Left lung (tissue), 10 donors: ENCODE measurements around the gene SMARCA4. TPM values are rescaled to one million over a fixed set of nuclear protein-coding genes. Genes with fewer than 3 reads are reported as not detected.
A peak's percentile ranks its signal among the peaks of the same experiment; 100 is the strongest.

Experiments used
- ATAC-seq: fragments of 200-7000 bp; cut with Tn5 transposase; one replicate; pipeline ENCODE4 v1.9.1; 2020; ENCODE audit warnings: moderate library complexity
- DNase-seq, 4 donors: peaks; one replicate each; pipeline ENCODE4 v3.0.0-alpha.2; 2013 to 2020
- H3K27ac ChIP-seq, 2 donors: fragments of 200-600 bp; sonication (generic) in 1 of 2; one replicate each; pipeline versions ENCODE4 v1.5.0 to v1.8.0; 2020 to 2021
- H3K27me3 ChIP-seq, 2 donors: fragments of 200-600 bp; sonication (generic) in 1 of 2; one replicate each; pipeline versions ENCODE4 v1.5.0 to v1.8.0; 2020 to 2021
- H3K36me3 ChIP-seq, 2 donors: fragments of 200-600 bp; sonication (generic) in 1 of 2; one replicate each; pipeline versions ENCODE4 v1.5.0 to v1.8.0; 2020 to 2021
- H3K4me1 ChIP-seq, 2 donors: fragments of 200-600 bp; one replicate each; pipeline ENCODE4 v1.8.0; 2021
- H3K4me3 ChIP-seq, 2 donors: fragments of 200-600 bp; sonication (generic) in 1 of 2; one replicate each; pipeline versions ENCODE4 v1.5.0 to v1.8.0; 2020 to 2021; ENCODE audit warnings: mild to moderate bottlenecking in 1 of 2
- H3K9me3 ChIP-seq, 2 donors: fragments of 200-600 bp; sonication (generic) in 1 of 2; one replicate each; pipeline versions ENCODE4 v1.5.0 to v1.8.0; 2020 to 2021
- intact Hi-C, 2 donors: fragments of 100-400 bp; cut with DNase I; formaldehyde crosslinking; loops; one replicate each; pipeline versions ENCODE4 v1.11.2 to v1.14.2; 2022
- polyA plus RNA-seq, 6 donors: library from polyadenylated mRNA; unstranded; fragments of 120-200 nt; gene quantifications; one replicate each; pipeline ENCODE4 v1.2.1, GENCODE V29; 2013; ENCODE audit not compliant: insufficient read length in 6 of 6
- total RNA-seq, 2 donors: library from RNA; stranded (reverse); fragmentation: NEBNext Ultra II Directional; extraction: Animal tissue kit (Norgen Biotek cat#: 25700); gene quantifications; one replicate each; pipeline ENCODE4 v1.2.1, GENCODE V29; 2021
- TF ChIP-seq, protein P1 (sequence below), 2 donors: fragments of 200-600 bp; sonication (generic) in 1 of 2; IDR thresholded peaks; one replicate each; pipeline versions ENCODE4 v1.5.0 to v1.8.0; 2021; ENCODE audit warnings: antibody characterized with exemption in 2 of 2
- donor health status: DM: no; HTN: yes; CAD: no.
- donor health status: DM: no; HTN: no; CAD: no.

Gene SMARCA4
- total and polyA plus RNA-seq, 8 donors, result 98.3 to 168 (median 151) TPM

DNA sequence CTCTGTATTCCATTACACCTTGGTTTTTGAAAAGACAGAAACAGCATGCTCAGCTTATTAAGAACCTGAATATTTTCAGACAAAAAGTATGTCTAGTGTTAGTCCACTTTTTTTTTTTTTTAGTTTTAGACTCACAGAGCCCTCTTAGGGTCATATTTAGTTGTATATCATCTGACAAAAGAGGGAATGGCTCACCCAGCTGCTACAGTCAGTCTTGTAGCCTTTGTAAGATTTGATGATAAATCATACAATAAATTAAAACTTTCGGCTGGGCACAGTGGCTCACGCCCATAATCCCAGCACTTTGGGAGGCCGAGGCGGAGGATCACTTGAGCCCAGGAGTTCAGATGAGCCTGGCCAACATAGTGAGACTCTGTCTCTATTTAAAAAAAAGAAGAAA is 84.7 kb downstream of the SMARCA4 start:
- Histone ChIP-seq H3K9me3 (no peaks in the 10 kb centered on the region), H3K27me3 (no peaks in the 10 kb centered on the region), H3K27ac (no peak overlapping the region), H3K4me3 (no peak overlapping the region), H3K36me3 (peaks cover 0 to 88% of the 10 kb centered on the region in 2 donors), H3K4me1 (peaks cover 0 to 20% of the 10 kb centered on the region in 2 donors)
- DNase-seq, result no peak
- no peak for ATAC-seq
- intact Hi-C loops, result no loop called here
- TF ChIP-seq, protein P1, sequence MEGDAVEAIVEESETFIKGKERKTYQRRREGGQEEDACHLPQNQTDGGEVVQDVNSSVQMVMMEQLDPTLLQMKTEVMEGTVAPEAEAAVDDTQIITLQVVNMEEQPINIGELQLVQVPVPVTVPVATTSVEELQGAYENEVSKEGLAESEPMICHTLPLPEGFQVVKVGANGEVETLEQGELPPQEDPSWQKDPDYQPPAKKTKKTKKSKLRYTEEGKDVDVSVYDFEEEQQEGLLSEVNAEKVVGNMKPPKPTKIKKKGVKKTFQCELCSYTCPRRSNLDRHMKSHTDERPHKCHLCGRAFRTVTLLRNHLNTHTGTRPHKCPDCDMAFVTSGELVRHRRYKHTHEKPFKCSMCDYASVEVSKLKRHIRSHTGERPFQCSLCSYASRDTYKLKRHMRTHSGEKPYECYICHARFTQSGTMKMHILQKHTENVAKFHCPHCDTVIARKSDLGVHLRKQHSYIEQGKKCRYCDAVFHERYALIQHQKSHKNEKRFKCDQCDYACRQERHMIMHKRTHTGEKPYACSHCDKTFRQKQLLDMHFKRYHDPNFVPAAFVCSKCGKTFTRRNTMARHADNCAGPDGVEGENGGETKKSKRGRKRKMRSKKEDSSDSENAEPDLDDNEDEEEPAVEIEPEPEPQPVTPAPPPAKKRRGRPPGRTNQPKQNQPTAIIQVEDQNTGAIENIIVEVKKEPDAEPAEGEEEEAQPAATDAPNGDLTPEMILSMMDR (IDR thresholded peaks at IDR 0.05), result no peak

DNA sequence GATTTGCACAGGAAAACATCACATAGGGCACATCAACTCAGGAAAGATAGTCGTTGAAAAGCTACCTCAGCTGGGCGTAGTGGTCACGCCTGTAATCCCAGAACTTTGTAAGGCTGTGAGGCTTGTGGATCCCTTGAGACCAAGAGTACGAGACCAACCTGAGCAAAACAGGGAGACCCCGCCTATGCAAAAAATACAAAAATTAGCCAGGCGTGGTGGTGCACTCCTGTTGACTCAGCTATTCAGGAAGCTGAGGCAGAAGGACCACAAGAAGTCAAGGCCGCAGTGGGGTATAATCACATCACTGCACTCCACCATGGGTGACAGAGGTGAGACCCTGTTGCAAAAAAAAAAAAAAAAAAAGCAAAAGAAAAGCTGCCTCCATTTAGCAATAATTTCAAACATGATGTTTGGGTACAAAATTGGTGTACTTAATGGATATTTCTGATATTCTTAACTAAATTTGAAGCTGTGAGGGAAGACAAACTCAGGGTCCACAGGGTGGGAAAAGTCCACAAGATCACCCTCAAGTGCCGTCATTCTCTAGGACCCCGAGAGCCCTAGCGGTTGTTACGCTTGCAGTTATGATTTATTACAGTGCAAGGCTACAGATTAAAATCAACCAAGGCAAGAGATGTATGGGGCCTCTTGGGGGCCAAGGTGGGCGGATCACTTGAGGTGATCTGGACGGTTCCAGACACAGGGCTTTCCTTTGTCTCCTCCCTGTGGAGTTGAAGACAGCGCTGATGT is 86.0 kb downstream of the SMARCA4 start:
- intact Hi-C loops, result no loop called here
- H3K36me3 ChIP-seq, result peaks cover 0 to 78% of the 10 kb centered on the region in 2 donors
- TF ChIP-seq, protein P1 (IDR thresholded peaks at IDR 0.05), result no peak
- peaks cover 0 to 20% of the 10 kb centered on the region in 2 donors for H3K4me1 ChIP-seq
- no peak for ATAC-seq
- no peak for DNase-seq
- no peaks in the 10 kb centered on the region for H3K9me3 ChIP-seq
- no peaks in the 10 kb centered on the region for H3K27me3 ChIP-seq
- no peak overlapping the region for H3K4me3 ChIP-seq
- no peak overlapping the region for H3K27ac ChIP-seq

DNA sequence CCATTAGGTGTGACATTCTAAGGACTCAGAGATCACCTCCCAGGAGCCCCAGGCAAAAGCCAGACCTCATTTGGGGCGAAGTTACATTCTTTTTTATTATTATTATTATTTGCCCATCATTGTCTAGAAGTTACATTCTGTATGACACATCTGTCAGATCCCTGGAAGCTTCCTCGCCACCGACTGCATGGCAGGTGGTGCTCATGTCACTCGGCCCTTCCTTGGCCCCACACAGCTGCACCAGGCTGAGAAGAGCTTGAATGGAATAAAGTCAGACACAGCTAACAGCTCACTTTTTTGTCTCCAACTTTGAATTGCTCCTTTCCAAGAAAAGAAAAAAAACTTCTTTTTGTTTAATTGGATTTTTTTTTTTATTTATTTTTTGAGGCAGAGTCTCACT is 87.0 kb downstream of the SMARCA4 start:
- Histone ChIP-seq H3K27ac (no peak overlapping the region), H3K9me3 (no peaks in the 10 kb centered on the region), H3K27me3 (no peaks in the 10 kb centered on the region), H3K4me1 (peaks cover 0 to 20% of the 10 kb centered on the region in 2 donors), H3K36me3 (peaks cover 0 to 67% of the 10 kb centered on the region in 2 donors), H3K4me3 (no peak overlapping the region)
- ATAC-seq (no peak), DNase-seq (no peak)
- intact Hi-C loops, result no loop called here
- TF ChIP-seq, protein P1 (IDR thresholded peaks at IDR 0.05), result no peak

DNA sequence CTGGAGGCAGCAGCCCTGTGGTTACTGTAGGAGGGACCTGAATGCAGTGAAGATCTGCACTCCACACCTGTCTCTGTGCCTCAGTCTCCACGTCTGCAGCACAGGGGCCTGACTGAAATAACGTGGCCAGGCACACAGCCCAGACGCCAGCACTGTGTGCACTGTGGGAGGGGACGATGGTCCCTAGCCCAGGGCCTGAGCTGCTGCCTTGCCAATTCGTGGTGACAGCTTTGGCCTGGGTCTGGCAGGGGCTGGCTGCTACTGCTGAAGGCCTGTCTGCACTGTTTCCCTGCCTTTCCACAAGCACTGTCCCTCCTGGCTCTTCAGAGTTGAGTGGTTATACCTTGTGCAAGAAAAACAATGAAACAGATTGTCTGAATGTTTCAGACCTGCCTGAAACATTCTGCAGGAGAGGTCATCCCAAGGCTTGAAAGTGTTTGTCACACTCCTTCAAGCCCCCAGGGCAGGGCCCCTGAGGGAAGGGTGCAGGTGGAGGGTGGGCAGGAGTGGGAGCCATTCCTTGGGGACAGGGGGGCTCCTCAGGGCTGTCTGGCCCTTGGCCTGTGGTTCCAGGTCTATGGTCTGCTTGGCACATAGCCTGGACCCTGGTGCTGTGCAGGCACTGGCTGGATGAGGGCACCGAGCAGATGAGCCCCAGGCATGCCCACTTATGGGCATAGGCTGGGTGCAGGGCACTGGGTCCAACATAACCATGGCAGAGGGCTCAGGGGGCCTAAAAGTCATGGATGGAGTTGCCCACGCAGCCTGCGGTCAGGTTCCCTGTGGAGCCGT is 89.7 kb downstream of the SMARCA4 start:
- intact Hi-C loops, result no loop called here
- no peak overlapping the region for H3K27ac ChIP-seq
- TF ChIP-seq, protein P1 (IDR thresholded peaks at IDR 0.05), result no peak
- DNase-seq (peak in 1 of 4 donors; percentile 13), ATAC-seq (peak; percentile 48)
- no peaks in the 10 kb centered on the region for H3K9me3 ChIP-seq
- H3K4me1 ChIP-seq, result peaks cover 0 to 20% of the 10 kb centered on the region in 2 donors
- H3K4me3 ChIP-seq, result no peak overlapping the region
- no peaks in the 10 kb centered on the region for H3K27me3 ChIP-seq
- peaks cover 0 to 67% of the 10 kb centered on the region in 2 donors for H3K36me3 ChIP-seq

DNA sequence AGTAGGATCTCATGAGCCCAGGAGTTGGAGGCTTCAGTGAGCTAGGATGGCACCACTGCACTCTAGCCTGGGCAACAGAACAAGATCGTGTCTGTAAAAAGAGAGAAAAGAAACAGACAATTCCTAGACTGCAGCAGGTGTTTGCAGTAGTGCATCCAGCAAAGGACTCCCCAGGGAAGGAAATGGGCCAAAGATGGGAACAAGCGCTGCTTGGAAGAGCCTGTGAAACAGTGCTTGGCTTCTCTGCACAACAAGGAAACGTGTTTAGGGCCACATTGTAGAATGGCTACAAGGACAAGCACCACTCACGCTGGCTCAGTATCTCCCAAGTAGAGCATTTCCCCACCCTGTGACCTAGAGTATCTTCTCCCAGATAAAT is 93.0 kb downstream of the SMARCA4 start:
- Histone ChIP-seq H3K36me3 (peaks cover 0 to 66% of the 10 kb centered on the region in 2 donors), H3K9me3 (no peaks in the 10 kb centered on the region), H3K27me3 (no peaks in the 10 kb centered on the region), H3K4me3 (no peak overlapping the region), H3K27ac (no peak overlapping the region), H3K4me1 (peaks cover 0 to 15% of the 10 kb centered on the region in 2 donors)
- TF ChIP-seq, protein P1 (IDR thresholded peaks at IDR 0.05), result no peak
- ATAC-seq (no peak), DNase-seq (no peak)
- intact Hi-C loops, result no loop called here
